22Rv1 (cell line): ENCODE data around the gene KIF3A.

Experiments
- H3K27ac ChIP-seq: fragments of 450-650 bp; 2 replicates; pipeline ENCODE4 v1.5.1; 2017
- CTCF ChIP-seq: fragments of 450-650 bp; IDR thresholded peaks from 2 replicates; pipeline ENCODE4 v1.5.1; 2017; ENCODE audit warnings: mild to moderate bottlenecking
- ZFX ChIP-seq: fragments of 450-650 bp; IDR thresholded peaks from 2 replicates; pipeline ENCODE4 v1.6.1; 2017; ENCODE audit warnings: antibody characterized with exemption, borderline replicate concordance

KIF3A gene

GRCh38 chr5:132677682-132678400 is 59.5 kb downstream of the KIF3A start:
- no peak for TF ChIP-seq ZFX
- no peak for TF ChIP-seq CTCF
- H3K27ac ChIP-seq: no peak overlapping the region

GRCh38 chr5:132677191-132677590 is 60.2 kb downstream of the KIF3A start:
- no peak overlapping the region for H3K27ac ChIP-seq
- TF ChIP-seq ZFX: no peak

DNA sequence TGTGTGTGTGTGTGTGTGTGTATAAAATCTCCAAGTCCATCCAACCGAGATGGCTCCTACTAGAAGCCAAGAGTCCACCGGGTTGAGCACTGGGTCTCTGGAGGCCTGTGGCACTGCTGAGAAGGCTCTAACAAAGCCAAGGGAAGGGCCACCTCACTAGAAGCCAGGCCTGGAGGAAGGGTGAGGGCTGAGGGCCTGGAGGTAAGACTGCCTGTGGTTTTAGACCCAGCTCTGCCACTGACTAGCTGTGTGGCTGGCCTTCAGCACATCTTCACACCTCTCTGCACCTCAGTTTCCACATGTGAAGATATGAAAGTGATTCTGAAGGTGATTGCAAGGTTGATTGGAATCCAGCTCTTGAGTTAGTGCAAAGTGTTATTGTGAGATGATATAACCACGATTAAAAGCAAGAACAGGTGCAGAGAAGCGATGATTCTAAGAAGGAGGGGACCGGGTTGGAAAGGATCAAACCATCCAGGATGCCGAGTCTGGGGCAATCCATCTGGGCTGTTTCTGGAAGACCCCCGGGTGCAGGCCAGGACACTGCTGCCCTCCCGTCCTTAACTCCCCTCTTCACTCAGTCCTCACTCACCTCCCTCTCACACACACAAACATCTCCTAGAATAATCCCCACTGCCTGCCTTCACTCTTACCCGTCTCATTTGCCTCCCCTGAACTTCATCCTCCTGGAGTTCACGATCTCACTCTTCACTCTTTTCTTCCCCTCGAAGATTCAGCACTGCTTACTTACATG is 61.2 kb downstream of the KIF3A start:
- no peak overlapping the region for H3K27ac ChIP-seq
- no peak for TF ChIP-seq ZFX
- TF ChIP-seq CTCF: no peak

DNA sequence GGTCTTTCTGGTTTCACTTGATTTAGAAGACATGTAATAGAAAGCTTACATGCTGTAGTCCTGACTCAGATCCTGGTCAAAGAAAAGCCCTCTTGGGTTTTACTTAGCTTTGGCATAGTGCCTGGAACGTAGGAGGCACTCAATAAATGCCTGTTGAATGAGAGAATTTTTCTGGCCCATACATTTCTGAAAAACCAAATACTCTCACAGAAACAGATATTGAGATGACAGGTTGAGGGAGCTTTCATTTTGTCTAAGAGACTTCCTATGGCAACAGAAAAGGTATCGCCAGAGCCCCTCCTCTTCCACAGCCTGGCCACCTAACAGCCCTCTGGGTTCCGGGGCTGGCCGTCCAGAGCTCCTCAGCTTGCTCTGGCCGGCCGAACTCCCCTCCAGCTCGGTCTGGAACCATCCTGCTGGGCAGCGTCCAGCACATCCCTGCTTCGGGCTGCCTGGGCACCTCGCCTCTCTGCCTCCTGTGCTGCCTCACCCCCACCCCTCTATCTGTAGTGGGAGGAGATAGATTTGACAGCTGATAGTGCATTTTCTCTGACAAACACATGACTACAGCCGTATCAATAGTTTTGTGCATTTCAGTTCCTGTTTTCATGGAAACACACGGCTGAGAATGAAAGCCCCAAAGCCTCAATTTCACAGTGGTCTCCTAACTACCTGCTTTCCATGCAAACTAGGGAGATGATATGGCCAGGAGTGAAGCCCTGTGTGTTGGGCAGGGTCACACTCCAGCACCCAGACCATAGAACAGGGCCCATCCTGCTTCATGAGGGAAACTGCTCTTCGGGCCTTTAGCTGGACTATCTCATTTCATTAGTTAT is 62.5 kb downstream of the KIF3A start:
- TF ChIP-seq CTCF (no peak), ZFX (no peak)
- H3K27ac ChIP-seq: no peak overlapping the region

GRCh38 chr5:132673939-132674630 is 63.3 kb downstream of the KIF3A start, which contains the start of gene IL4:
IL4 (plus strand) TSS chr5:132673989; CDS start chr5:132674051, 62 bp downstream.
- no peak within 1 kb of the TSS for H3K27ac ChIP-seq
- no peak for TF ChIP-seq CTCF
- no peak for TF ChIP-seq ZFX

GRCh38 chr5:132673488-132673887 is 63.9 kb downstream of the KIF3A start:
- TF ChIP-seq ZFX (no peak), CTCF (no peak)
- no peak overlapping the region for H3K27ac ChIP-seq

DNA sequence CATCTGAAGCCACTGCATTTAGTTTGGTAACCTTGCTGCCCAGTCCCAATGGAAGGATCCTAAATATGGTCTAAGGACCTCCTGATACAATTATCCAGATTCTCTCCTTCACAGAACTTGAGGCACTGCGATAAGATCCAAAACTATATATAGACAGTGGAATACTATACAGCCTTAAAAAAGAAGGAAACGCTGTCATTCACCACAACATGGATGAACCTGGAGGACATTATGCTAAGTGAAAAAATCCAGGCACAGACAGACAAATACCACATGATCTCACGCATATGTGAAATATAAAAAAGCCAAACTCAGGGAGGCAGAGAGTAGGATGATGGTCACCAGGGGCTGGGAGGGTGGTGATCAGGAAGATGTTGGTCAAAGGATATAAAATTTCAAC is 66.3 kb downstream of the KIF3A start:
- TF ChIP-seq CTCF: no peak
- H3K27ac ChIP-seq: no peak overlapping the region
